Adrenal gland (tissue), 19 donors: ENCODE measurements around the gene GXYLT1. TPM values are rescaled to one million over a fixed set of nuclear protein-coding genes. Genes with fewer than 3 reads are reported as not detected.

Experiments
- DNase-seq, 7 donors: peaks; one replicate each; pipeline ENCODE4 v3.0.0-alpha.2; 2019 to 2020
- H3K27ac ChIP-seq, 5 donors: fragments of 200-600 bp; sonication (generic) in 4 of 5; 1 replicate in 3 of 5; 2 replicates in 2 of 5; pipeline versions ENCODE4 v1.5.1 to v1.8.0; 2016 to 2020; ENCODE audit warnings: mild to moderate bottlenecking in 1 of 5
- H3K27me3 ChIP-seq: fragments of 200-600 bp; 2 replicates; pipeline ENCODE4 v1.8.0; 2021
- H3K36me3 ChIP-seq, 2 donors: fragments of 200-600 bp; replicated peaks in 1 of 2; 1 replicate in 1 of 2; 2 replicates in 1 of 2; pipeline versions ENCODE4 v1.5.1 to v1.8.0; 2018 to 2022
- H3K4me1 ChIP-seq, 2 donors: fragments of 200-600 bp; replicated peaks in 1 of 2; 1 replicate in 1 of 2; 2 replicates in 1 of 2; pipeline versions ENCODE4 v1.5.1 to v1.8.0; 2018 to 2021
- H3K4me3 ChIP-seq, 4 donors: fragments of 200-600 bp; sonication (generic) in 3 of 4; one replicate each; pipeline ENCODE4 v1.5.1; 2016 to 2018
- H3K9me3 ChIP-seq, 3 donors: fragments of 200-600 bp; sonication (generic) in 1 of 3; replicated peaks in 1 of 3; 1 replicate in 2 of 3; 2 replicates in 1 of 3; pipeline versions ENCODE4 v1.5.1 to v1.8.0; 2016 to 2021
- POLR2A ChIP-seq, 2 donors: fragments of 450-650 bp; IDR thresholded peaks; one replicate each; pipeline ENCODE4 v1.6.1; 2017; ENCODE audit warnings: antibody characterized with exemption in 2 of 2, mild to moderate bottlenecking in 2 of 2, moderate library complexity in 1 of 2
- WGBS, 4 donors: extraction: QIAGEN DNeasy Blood & Tissue Kit in 2 of 4; methylation state at CpG; one replicate each; pipeline versions ENCODE4 v1.1.5 to v1.1.7; 2013 to 2017; 5-methylcytosine and 5-hydroxymethylcytosine counted together
- intact Hi-C, 2 donors: fragments of 100-400 bp; cut with DNase I; formaldehyde crosslinking; loops; one replicate each; pipeline versions ENCODE4 v1.14.1 to v1.15.0; 2022 to 2023
- long read RNA-seq, 10 donors: library from polyadenylated mRNA in 3 of 10; unstranded in 2 of 10; stranded (forward) in 1 of 10; transcript quantifications; one replicate each; pipeline ENCODE4 v2.0.0 and lab custom pipeline, GENCODE V29; 2021 to 2026
- polyA plus RNA-seq, 3 donors: library from polyadenylated mRNA; stranded (reverse); fragments of 200-250 nt in 2 of 3; fragments of 350-450 nt in 1 of 3; fragmentation: Illumina TruSeq in 1 of 3; extraction: RNeasy Lipid Tissue Mini Kit (QIAGEN cat#74804) in 1 of 3; gene quantifications; one replicate each; pipeline ENCODE4 v1.2.3, GENCODE V29; 2013 to 2014
- total RNA-seq, 9 donors: library from RNA; depleted of rRNA in 4 of 9; stranded (reverse); fragments of >200 nt in 4 of 9; fragments of 120-200 nt in 1 of 9; fragmentation: NEBNext Ultra II Directional in 1 of 9; extraction: Animal tissue kit (Norgen Biotek cat#: 25700) in 1 of 9; gene quantifications; one replicate each; pipeline versions ENCODE4 v1.1.0 to v1.2.4, GENCODE V29; 2013 to 2023
- TF ChIP-seq, protein P1 (sequence below), 6 experiments: fragments of 450-650 bp in 4 of 6; fragments of 200-600 bp in 2 of 6; sonication (generic) in 1 of 6; IDR thresholded peaks; 1 replicate in 5 of 6; 2 replicates in 1 of 6; pipeline versions ENCODE4 v1.5.1 to v1.8.0; 2016 to 2021; ENCODE audit warnings: antibody characterized with exemption in 6 of 6, mild to moderate bottlenecking in 2 of 6, moderate library complexity in 1 of 6
- donor health status: healthy with polysubstance abuse.
- donor health status: Bipolar disorder and iron deficiency.
- donor health status: DM: yes; HTN: yes; CAD: no.
- donor health status: DM: no; HTN: no; CAD: no.
- donor health status: DM: no; HTN: no; CAD: no.
- donor health status: DM: yes; HTN: yes; CAD: no.

GXYLT1 gene, protein sequence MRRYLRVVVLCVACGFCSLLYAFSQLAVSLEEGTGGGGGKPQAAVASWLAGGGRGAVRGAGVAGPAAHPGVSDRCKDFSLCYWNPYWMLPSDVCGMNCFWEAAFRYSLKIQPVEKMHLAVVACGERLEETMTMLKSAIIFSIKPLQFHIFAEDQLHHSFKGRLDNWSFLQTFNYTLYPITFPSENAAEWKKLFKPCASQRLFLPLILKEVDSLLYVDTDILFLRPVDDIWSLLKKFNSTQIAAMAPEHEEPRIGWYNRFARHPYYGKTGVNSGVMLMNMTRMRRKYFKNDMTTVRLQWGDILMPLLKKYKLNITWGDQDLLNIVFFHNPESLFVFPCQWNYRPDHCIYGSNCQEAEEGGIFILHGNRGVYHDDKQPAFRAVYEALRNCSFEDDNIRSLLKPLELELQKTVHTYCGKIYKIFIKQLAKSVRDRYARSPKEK
- total RNA-seq (10 to 100 TPM in 3 of 9 donors, 1 to 10 TPM in 6; 6.9 to 16.0 (median 9.8) TPM), polyA plus RNA-seq (10 to 100 TPM in 1 of 3 donors, 1 to 10 TPM in 2; 1.6 to 13.1 (median 2.8) TPM)
- long read RNA-seq, donor 1, full-length matches to known transcripts: 5 of 5 reads
- long read RNA-seq, donor 1, partial matches to known transcripts: 0 of 5 reads
- long read RNA-seq, donor 1, other reads (novel, unspliced or antisense): 0 of 5 reads
- long read RNA-seq, donor 2, full-length matches to known transcripts: 4 of 4 reads
- long read RNA-seq, donor 2, partial matches to known transcripts: 0 of 4 reads
- long read RNA-seq, donor 2, other reads (novel, unspliced or antisense): 0 of 4 reads
- long read RNA-seq, donor 3, full-length matches to known transcripts: 2 of 2 reads
- long read RNA-seq, donor 3, partial matches to known transcripts: 0 of 2 reads
- long read RNA-seq, donor 3, other reads (novel, unspliced or antisense): 0 of 2 reads
- long read RNA-seq, donor 4, partial matches to known transcripts: 1 of 2 reads
- long read RNA-seq, donor 4, other reads (novel, unspliced or antisense): 0 of 2 reads
- long read RNA-seq, donor 5, partial matches to known transcripts: 3 of 3 reads
- long read RNA-seq, donor 5, other reads (novel, unspliced or antisense): 0 of 3 reads
- long read RNA-seq, donor 6: 0 reads
- long read RNA-seq, donor 7, full-length matches to known transcripts: 3 of 3 reads
- long read RNA-seq, donor 7, partial matches to known transcripts: 0 of 3 reads
- long read RNA-seq, donor 7, other reads (novel, unspliced or antisense): 0 of 3 reads
- long read RNA-seq, donor 8, full-length matches to known transcripts: 4 of 4 reads
- long read RNA-seq, donor 8, partial matches to known transcripts: 0 of 4 reads
- long read RNA-seq, donor 8, other reads (novel, unspliced or antisense): 0 of 4 reads
- long read RNA-seq, donor 9, partial matches to known transcripts: 0 of 3 reads
- long read RNA-seq, donor 9, other reads (novel, unspliced or antisense): 0 of 3 reads
- long read RNA-seq, donor 10, partial matches to known transcripts: 0 of 3 reads
- long read RNA-seq, donor 10, other reads (novel, unspliced or antisense): 0 of 3 reads

DNA sequence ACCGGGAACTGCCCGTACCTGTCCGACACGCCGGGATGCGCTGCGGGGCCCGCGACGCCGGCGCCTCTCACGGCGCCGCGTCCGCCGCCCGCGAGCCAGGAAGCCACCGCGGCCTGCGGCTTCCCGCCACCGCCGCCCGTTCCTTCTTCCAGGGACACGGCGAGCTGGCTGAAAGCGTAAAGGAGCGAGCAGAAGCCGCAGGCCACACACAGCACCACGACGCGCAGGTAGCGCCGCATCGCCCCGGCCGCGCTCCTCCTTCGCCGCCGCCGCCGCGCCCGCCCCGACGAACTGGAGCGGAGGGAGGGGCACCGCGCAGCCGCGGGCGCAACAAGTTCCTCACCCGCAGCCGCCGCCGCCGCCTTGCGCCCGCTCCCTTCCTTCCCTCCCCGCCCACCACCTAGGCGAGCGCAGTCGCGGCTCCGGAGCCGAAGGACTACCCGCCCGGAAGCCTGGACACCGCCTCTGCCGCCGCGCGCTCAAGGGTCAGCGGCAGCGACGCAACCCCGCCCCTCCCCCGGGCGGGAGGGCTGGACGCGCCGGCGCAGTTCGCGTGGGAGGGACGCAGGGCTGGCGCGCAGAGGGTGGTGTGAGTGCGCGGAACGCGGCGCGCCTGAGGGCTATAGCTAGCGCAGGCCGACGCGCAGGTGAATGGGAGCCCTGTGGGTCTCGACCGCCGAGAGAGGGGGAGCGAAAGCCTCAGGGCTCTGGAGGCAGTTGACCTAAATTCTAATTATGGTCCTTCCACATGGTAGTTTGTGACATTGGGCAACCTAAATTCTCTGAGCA lies at the start of gene GXYLT1:
Gene GXYLT1 (minus strand): TSS at position 467 of the 789 bp plus-strand sequence. CDS start 228 bp downstream, at position 239.
- Histone ChIP-seq H3K9me3 (no peaks in the 10 kb centered on the region), H3K36me3 (no peaks in the 10 kb centered on the region), H3K27ac (peak within 1 kb of the TSS in 4 of 5 donors; percentile 69 to 93 (median 82)), H3K4me1 (peaks cover 14 to 29% of the 10 kb centered on the region in 2 donors), H3K27me3 (no peaks in the 10 kb centered on the region), H3K4me3 (peak within 1 kb of the TSS; percentile 21 to 85 (median 58))
- DNase-seq: peak; percentile 90 to 95 (median 93)
- WGBS, 4 donors: 1 to 4% (median 2%) methylated on average over 5 to 105 of the region's 106 CpGs
- intact Hi-C loops: no loop called here
- TF ChIP-seq POLR2A (IDR thresholded peaks at IDR 0.05): peak; percentile 63 to 91
- TF ChIP-seq, protein P1, sequence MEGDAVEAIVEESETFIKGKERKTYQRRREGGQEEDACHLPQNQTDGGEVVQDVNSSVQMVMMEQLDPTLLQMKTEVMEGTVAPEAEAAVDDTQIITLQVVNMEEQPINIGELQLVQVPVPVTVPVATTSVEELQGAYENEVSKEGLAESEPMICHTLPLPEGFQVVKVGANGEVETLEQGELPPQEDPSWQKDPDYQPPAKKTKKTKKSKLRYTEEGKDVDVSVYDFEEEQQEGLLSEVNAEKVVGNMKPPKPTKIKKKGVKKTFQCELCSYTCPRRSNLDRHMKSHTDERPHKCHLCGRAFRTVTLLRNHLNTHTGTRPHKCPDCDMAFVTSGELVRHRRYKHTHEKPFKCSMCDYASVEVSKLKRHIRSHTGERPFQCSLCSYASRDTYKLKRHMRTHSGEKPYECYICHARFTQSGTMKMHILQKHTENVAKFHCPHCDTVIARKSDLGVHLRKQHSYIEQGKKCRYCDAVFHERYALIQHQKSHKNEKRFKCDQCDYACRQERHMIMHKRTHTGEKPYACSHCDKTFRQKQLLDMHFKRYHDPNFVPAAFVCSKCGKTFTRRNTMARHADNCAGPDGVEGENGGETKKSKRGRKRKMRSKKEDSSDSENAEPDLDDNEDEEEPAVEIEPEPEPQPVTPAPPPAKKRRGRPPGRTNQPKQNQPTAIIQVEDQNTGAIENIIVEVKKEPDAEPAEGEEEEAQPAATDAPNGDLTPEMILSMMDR (IDR thresholded peaks at IDR 0.05): peak in 1 of 6 experiments; percentile 8

DNA sequence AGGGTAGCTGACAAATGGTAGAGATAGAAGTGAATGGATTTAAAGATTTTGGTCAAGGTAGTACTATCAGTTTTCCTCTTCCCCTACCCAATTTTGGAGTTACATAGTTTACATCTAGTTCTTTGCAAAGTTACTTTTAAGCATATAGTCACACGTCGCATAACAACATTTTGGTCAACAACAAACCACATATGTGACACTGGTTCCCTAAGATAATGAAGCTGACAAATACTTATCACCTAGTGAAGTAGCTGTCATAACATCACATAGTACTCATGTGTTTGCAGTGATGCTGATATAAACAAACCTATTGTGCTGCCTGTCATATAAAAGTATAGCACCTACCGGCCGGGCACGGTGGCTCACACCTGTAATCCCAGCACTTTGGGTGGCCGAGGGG lies 48.0 kb upstream of the GXYLT1 start:
- Histone ChIP-seq H3K27me3 (no peaks in the 10 kb centered on the region), H3K27ac (no peak overlapping the region), H3K4me1 (no peaks in the 10 kb centered on the region), H3K9me3 (no peaks in the 10 kb centered on the region), H3K36me3 (peaks cover 0 to 11% of the 10 kb centered on the region in 2 donors), H3K4me3 (no peak overlapping the region)
- TF ChIP-seq, protein P1 (IDR thresholded peaks at IDR 0.05): no peak
- no peak for TF ChIP-seq POLR2A (IDR thresholded peaks at IDR 0.05)
- DNase-seq: no peak
- intact Hi-C loops: no loop called here
- WGBS, 4 donors: 94 to 99% (median 97%) methylated on average over 5 to 6 of the region's 6 CpGs

DNA sequence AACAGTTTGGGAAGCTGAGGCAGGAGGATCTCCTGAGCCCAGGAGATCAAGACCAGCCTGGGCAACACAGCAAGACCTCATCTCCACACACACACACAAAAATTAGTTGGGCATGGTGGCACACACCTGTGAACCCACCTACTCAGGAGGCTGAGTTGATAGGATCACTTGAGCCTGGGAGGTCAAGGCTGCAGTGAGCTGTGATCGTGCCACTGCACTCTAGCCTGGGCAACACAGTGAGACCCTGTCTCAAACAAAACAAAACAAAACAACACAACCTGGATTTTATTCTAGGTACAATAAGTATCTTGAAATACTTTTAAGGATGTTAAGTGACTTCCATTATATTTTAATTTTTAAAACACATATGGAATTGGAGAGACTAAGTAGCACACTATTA lies 47.6 kb upstream of the GXYLT1 start:
- 90 to 100% (median 97%) methylated on average over 1 of the region's 1 CpG for WGBS, 4 donors
- DNase-seq: no peak
- TF ChIP-seq POLR2A (IDR thresholded peaks at IDR 0.05): no peak
- TF ChIP-seq, protein P1 (IDR thresholded peaks at IDR 0.05): no peak
- Histone ChIP-seq H3K4me3 (no peak overlapping the region), H3K27me3 (no peaks in the 10 kb centered on the region), H3K4me1 (no peaks in the 10 kb centered on the region), H3K27ac (no peak overlapping the region), H3K9me3 (no peaks in the 10 kb centered on the region), H3K36me3 (peaks cover 0 to 11% of the 10 kb centered on the region in 2 donors)
- intact Hi-C loops: no loop called here
